Activated CD4-positive, alpha-beta T cell treated with anti-CD3 and anti-CD28 coated beads, Interleukin-2, amount 50 U/mL, for 24 hours (primary cell): ENCODE measurements around the gene JAM3.
"Not testable (repeated sequence)": the region's sequence is repeated elsewhere in the genome, so short reads cannot be mapped to it uniquely, and the experiment has no call there.

Experiments used
- DNase-seq, 2 donors: peaks; one replicate each; pipeline ENCODE4 v3.0.0-alpha.2; 2020; ENCODE audit warnings: low read depth in 1 of 2, low spot score in 1 of 2

The JAM3 gene

DNA sequence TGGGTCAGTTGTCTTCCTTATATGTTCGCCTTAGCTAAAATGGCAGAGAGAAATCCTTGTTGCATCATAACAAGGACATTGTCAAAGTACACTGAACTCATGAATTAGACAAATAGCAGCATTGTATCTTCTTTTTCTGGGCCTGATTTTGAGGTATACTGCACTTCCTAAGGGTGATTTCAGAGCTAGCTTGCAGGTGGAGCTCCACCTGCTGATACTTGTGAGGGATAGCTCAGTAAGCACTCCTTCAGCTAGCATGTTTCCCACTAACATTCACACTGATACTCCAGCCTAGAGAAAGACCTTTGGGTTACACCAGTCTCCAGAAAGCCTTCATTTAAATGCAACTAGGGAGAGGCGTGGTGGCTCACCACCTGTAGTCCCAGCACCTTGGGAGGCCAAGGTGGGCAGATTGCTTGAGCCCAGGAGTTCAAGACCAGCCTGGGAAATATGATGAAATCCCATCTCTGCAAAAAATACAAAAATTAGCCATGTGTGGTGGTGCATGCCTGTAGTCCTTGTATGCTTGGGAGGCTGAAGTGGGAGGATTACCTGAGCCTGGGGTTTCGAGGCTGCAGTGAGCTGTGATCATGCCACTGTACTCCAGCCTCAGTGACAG lies 29.8 kb downstream of the JAM3 start:
- no peak for DNase-seq

DNA sequence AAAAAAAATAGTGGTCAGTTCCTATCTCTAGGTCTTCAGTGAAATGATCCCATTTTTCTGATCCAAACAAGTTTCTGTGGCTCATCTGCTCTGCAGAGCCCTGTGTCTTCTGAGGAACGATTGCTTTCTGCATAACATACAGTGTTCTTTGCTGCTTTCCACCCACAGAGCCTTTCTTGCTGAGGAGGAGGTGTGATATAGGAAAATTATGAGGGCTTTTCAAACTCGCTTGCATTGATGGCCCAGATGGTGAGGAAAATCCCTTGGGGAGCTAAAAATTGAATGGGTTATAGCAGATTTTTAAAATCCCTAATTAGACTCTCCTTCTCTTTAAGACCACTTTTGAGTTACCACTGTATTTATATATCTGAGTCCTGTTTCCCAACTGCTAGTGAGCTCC lies 31.3 kb downstream of the JAM3 start:
- DNase-seq = no peak

DNA sequence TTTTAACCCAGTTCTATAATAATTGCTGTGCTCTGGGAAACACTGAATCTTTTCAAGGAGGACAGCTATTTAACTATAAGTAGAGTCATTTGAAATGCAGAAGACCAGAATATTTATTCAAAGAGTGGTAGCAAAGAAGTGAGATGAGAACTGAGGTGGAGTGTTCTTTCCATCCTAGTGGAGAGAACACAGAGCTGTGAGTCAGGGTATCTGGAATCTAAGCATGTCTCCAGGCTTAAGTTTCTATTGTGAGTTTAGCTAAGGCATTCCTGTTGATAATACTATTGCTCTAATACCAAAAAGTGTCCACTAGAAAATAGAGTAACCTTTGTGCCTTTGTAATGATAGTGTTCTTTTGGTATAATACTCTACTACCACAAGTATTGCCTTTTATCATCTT lies 32.4 kb downstream of the JAM3 start:
- DNase-seq = no peak

DNA sequence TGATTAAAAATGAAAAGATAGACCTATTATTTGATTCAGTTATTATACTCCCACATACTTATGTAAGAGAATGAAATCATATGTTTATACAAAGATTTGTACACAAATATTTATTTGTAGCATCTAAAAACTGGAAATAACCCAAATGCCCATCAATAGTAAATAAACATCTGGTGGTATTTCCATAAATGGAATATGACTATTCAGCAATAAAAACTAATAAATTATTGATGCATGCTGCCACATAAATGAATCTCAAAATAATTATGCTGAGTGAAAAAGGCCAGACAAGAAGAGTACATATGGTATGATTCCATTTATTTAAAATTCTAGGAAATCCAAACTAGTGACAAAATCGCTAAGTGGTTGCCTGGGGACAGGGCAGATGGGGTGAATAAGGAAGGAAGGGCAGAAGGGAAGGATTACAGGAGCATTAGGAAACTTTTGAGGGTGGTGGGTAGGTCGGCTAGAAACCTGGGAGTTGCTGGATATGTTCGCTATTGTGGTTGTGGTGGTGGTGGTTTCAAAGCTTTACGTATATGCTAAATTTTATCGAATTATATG lies 41.5 kb downstream of the JAM3 start:
- DNase-seq = no peak

DNA sequence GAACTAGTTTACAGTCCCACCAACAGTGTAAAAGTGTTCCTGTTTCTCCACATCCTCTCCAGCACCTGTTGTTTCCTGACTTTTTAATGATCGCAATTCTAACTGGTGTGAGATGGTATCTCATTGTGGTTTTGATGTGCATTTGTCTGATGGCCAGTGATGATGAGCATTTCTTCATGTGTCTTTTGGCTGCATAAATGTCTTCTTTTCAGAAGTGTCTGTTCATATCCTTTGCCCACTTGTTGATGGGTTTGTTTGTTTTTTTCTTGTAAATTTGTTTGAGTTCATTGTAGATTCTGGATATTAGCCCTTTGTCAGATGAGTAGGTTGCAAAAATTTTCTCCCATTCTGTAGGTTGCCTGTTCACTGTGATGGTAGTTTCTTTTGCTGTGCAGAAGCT lies 44.9 kb downstream of the JAM3 start:
- not testable (repeated sequence) for DNase-seq

DNA sequence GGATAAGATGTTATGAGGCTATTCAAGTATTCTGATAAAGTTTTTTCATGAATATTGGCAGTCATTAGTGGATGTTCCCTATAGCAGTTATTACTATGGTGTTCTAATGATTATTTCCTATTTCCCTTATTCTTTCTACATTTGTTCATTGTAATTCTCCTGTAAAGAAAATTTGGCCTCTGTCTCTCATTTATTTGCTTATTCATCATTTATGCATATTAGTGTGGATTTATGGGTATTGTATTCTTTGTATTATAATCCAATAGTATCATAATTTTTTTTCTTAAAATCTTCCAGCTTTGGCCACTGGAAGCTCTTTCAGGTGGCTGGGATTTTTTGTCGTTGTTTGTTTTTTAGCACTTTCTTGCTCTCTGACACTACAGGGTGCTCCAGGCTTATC lies 47.3 kb downstream of the JAM3 start:
- no peak for DNase-seq

DNA sequence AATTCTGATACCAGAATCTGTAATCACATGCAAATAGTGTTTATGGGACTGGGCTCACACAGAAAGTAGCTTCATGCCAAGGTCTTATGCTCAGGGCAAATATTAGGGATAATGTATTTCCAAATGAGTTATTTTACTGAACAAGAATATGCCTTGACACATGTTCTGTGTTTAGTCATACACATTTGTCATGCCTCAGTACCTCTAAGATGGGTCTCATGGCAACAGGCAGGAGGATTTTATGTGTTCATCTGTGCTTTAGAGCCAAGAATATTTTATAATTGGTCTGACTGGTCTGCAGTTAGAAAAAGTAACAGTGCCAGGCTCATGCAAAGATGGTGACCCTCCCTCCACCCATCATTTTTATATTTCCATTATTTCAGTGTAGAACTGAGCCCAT lies 49.1 kb downstream of the JAM3 start:
- DNase-seq = no peak

DNA sequence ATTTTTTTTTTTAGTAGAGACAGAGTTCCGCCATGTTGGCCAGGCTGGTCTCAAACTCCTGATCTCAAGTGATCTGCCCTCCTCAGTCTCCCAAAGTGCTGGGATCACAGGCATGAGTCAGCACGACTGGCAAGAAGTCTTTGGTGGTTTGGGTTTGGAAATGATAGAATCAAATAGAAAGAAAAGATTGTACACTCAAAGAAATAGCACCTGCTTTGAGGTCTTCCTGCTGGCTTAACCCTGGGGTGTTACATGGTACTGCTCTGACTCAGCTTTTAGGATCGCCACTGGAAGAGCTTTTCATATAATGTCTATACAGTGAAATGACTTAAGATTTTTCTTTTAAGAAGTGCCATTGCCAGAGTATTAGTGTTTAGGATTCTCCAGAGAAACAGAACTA lies 50.2 kb downstream of the JAM3 start:
- no peak for DNase-seq

DNA sequence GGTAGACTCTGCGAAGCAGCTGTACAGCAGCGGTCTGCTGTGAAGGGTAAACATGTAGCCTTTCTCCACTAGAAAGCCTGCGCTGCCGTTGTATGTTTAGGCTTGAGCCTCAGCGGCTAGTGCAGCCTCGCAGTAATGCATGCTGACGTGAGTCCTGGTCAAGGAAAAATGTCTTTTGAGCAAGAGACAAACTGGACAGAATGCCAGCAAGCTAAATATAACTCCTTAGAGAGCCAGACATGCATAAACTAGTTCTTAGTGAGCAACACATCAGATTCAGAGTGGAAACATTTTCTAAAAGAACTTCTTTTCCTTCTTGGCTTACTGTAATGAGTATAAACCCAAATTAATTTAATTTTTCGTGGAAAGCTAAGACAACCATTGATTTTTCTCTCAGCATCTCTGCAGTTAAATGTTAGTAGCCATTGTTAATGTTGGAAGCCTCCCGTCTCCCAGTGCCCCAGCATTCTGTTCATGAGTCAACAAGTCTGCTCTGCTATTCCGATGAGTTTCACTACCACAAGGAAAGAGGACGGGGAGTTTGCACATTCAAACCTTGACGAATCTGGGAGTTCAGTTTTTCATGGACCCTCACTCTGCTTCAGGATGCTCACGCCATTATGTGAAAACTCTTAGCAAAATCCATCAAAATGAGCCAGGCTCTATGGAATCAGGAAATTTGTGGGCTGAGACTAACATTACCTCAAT lies 51.4 kb downstream of the JAM3 start:
- DNase-seq = no peak

DNA sequence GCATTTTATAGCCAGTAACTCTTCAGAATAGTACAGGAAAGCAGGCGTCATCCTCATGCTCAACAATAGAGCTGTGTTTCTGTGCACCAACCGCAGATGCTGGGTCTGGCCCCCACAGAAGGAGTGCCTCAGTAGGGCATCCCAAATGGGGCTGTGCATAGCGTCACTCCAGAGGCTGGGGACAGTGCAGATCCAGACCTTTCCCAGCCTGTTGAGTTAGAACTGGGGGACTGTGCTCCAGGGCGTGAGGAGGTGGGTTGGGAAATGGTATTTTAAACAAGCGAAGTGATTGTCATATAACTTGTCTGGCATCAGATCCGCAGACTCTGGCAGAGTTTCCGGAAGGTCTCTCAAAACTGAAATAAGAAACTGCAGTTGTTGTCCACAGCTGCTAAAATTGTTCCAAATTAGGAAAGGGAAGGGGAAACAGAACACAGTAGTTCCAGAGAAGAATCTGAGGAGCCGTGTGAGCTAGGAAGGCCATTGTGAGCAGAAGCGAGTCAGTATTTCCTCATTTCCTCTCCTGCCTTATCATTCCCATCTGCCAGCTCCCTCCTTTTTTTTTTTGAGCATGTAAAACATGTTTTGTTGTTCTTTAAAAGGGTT lies 52.2 kb downstream of the JAM3 start:
- no peak for DNase-seq

DNA sequence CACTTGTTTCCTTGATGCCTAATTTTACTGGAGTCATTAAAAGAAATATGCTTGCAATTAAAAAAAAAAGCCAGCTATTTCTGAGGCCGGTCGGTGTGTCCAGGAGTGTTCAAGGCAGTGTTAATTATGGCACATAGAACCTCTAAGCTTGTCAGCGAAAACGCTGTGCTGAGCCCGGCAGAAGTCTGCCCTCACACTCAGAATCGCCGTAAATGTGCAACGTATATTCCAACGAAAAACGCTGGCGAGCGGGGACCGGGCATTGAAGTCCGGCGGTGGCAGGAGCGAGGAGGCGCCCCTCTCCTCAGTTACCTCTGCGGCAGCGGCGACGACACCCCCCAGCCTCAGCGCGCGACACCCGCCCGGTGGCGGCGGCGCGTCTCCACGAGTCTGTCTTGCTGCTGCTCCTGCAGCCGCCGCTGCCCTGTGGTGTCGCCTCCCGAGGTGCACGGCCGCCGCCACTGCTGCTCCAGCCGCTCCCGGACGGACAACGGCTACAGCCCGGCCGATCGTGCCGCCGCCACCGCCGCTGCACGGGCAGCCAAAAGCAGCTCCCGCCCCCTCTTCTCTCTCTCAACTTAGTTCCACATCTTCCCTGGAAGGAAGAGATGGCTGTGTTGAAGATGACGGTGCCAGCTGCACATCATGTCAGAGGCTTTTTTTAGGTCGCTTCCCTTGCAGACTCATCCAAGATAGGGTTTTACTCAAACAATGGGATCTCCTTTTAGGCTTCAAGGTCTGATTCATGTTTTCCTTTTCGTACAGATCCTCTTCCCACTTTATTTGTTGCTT lies 56.0 kb downstream of the JAM3 start:
- no peak for DNase-seq

DNA sequence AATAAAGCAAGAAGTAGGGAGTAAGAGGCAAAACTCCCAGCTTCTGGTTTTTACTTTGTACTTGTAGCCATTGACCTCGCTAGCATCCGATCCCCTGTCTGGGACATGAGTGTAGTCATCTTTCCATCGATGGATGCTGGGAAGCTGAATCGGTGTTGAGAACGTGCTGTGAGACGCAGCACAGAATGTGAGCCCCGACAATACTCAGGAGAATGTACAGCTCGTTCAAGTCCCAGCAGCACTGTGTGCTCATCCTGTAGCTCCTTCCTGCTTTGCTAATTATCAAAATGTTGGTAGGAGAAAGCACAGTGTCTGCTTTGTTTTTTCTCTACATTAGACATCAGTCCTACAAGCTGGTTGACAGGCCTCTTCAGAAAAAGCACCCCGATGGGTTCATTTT lies 56.6 kb downstream of the JAM3 start:
- no peak for DNase-seq

DNA sequence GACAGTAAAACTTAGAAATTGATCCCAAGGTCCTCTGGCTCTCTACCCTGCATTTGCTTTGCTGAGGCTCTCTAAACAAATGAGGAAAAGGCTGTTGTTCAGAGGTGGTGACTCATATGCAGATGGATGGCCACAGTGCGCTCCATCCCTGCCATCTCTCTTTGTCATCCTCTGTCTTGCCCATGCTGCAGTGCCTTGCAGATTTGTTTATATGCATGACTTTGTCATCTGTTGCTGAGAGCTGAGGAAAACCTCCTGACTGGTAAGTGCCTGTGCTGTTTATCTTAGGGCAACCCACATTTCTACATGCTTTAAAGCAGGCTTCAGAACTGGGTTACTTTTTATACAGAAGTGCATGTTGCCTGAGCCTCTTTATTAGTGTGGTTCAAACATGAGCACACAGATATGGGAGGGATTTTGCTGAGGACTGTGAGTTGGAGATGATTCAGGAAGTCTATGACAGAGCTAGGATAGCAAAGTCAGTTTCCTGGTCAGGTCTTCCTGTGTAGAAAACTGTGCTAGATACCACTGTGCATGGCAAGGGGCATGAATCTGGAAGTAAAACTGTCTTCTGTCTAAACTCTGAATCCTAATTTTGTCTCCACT lies 57.4 kb downstream of the JAM3 start:
- no peak for DNase-seq

DNA sequence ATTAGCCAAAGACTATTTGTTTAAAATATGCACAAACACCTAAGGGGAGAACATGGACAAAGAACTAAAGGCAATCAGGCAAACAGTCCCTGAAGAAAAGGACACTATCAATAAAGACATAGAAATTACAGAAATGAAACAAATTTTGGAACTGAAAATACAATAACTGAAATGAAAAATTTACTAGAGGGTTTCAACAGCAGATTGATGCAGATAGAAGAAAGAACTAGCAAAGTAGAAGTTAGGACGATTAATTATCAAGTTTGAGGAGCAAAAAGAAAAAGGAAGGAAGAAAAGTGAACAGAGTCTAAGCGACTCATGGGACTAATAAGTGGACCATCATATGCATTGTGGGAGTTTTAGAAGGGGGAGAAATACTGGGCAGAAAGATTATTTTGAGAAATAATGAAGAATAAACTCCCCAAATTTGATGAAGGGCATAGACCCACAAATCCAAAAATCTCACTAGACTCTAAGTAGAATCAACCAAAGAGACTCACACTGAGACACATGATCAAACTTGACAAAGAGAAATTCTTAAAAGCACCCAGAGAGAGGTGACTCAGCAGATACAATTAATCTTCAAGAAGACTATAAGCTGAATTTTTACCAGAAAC lies 62.9 kb downstream of the JAM3 start:
- no peak for DNase-seq

DNA sequence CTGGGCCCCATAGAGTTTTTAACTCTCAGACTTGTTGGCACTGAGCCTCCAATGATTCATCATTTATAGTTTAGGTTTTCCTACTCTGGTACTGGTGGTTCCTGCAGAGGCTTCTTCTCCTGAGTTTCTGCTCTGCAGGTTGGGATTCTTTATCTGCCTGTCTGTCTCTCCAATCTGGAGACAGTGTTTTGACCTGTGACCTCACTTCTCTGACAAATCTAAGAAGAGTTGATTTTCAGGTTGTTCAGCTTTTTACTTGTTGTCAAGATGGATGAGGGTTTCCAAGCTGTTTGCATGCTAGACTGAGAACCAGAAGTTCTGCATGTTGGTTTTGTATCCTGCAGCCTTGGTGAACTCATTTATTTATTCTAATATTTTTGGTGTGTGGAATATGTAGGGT lies 63.9 kb downstream of the JAM3 start:
- no peak for DNase-seq

DNA sequence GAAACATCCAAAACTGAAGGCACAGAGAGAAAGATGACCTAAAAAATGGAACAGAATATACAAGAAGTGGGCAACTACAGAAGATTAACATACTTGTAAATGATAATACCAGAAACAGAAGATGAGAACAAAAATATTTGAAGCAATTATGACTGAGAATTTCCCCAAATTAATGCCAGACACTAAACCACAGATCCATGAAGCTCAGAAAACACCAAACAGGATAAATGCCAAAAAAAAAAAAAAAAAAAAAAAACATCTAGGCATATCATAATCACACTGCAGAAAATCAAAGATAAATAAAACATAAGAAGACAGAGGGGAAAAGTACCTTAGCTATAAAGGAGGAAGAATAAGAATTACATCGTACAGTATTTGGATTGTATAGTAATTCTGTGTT lies 65.3 kb downstream of the JAM3 start:
- DNase-seq = no peak

DNA sequence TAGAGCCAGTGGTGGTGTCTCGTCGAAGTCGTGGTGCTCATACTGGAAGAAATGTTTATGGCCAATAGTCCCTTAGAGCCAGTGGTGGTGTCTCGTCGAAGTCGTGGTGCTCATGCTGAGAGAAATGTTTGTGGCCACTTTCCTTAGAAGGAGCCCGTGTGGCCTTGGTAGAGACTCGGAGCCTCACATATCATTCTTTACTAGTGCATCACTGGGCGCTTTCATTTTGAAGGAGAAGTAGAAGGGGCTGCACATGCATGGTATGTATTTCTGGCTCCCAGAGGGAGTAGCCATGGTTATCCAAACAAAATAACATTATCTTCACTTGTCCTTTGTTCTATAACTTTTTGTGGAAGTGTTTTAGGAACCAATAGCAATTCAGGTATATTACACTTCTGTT lies 69.5 kb downstream of the JAM3 start:
- no peak for DNase-seq

DNA sequence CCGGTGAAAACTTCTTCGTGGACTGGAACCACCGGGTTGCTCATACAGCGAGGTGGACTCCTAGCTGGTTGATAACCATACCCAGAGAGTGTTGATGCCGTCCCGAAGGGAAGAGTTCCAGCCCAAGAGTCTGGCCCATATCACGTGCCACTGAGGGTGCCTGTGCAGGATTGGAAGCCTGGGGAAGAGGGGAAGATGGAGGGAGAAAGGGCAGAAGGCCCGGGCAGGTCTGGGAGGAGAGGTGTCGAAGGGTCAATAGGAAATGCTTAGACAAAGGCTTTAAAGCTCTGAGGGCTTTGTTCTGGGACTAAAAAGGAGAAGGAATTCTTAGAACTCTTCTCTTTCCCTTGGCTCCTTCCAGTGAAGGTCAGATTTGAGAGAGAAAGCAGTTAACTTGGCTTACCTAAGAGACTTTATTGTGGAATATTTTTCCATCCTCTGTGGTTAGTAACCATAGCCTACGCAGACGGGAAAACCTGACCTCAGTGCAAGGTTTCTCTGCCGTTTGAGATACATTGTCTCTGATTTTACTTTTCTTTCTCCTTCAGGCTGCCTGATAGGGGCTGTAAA lies 70.5 kb downstream of the JAM3 start:
- DNase-seq = no peak

DNA sequence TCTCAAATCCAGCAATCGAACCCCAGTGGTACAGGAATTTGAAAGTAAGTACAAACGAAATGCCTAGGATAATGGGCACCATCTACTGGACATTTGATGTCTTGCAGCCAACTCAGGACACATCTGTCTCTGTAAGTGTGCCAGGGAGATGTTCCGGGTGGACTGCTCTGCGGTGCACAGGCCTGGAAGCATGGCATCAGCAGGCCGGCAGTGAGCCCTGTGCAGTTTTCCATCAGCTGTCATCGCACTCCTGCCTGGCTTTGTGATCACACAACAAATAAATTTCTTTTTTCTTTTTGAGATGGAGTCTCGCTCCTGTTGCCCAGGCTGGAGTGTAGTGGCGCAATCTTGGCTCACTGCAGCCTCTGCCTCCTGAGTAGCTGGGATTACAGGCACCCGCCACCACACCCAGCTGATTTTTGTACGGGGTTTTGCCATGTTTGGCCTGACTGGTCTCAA lies 71.0 kb downstream of the JAM3 start:
- DNase-seq = peak in 1 of 2 donors; percentile 36

DNA sequence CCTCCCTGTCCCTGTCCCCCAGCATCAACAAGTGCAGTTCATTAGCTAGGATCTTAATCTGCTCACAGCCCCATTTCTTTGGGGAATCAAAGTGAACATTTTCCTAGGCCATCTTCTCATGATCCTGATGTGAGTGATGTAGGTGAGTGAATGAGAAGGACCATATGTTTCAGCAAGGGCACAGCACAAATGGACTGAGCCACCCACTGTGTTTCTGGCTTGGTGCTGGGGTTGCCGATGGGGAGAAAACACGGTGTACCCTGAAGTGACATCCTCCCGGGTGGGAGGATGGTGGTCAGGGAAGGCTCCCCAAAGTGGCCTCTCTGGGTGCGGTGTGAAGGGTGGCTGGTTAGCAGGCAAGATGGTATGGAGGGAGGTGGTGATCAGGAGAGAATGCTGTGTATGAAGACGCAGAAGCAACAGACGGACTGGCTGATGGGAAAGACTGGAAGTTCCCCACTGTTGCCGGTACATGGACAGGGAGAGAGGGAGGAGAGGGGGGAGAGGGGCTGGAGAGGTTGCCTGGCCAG lies 72.2 kb downstream of the JAM3 start:
- no peak for DNase-seq
